ENCODE measurements around the gene FSTL4.

DNA sequence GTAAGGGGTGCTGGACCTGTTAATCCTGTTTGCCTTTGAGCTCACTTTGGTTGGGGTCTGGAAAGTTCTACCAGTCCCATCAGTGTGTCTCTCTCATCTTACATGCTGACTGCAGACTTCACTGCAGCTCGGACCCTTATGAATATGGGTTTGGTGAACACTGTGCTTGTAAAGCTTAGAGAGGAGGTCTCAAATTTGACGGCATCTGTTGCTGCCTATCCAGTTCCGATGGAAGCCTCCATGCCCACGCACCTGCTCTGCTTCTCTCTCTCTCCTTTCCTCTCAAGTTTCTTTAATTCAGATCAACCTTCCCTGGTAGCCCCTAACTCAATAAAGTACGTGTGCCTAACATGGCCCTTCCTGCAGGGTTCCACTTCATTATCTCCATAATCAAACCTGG lies 342.6 kb downstream of the FSTL4 start:
- TF ChIP-seq POLR2A (IDR thresholded peaks at IDR 0.05): no peak
- TF ChIP-seq, protein P1, sequence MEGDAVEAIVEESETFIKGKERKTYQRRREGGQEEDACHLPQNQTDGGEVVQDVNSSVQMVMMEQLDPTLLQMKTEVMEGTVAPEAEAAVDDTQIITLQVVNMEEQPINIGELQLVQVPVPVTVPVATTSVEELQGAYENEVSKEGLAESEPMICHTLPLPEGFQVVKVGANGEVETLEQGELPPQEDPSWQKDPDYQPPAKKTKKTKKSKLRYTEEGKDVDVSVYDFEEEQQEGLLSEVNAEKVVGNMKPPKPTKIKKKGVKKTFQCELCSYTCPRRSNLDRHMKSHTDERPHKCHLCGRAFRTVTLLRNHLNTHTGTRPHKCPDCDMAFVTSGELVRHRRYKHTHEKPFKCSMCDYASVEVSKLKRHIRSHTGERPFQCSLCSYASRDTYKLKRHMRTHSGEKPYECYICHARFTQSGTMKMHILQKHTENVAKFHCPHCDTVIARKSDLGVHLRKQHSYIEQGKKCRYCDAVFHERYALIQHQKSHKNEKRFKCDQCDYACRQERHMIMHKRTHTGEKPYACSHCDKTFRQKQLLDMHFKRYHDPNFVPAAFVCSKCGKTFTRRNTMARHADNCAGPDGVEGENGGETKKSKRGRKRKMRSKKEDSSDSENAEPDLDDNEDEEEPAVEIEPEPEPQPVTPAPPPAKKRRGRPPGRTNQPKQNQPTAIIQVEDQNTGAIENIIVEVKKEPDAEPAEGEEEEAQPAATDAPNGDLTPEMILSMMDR (IDR thresholded peaks at IDR 0.05): no peak

Measured in upper lobe of left lung (tissue), 4 donors.